Heart left ventricle (tissue), 13 donors: Measurements from ENCODE around the gene FKBP5.
"Not testable (repeated sequence)": the region's sequence is repeated elsewhere in the genome, so short reads cannot be mapped to it uniquely, and the experiment has no call there.

Experiments
- POLR2A ChIP-seq, 2 donors: fragments of 450-650 bp; IDR thresholded peaks; one replicate each; pipeline ENCODE4 v1.6.1; 2017; ENCODE audit warnings: antibody characterized with exemption in 2 of 2, mild to moderate bottlenecking in 2 of 2, moderate library complexity in 2 of 2
- TF ChIP-seq, protein P1 (sequence below), 12 donors: fragments of 200-600 bp; sonication (generic) in 4 of 12; IDR thresholded peaks; one replicate each; pipeline versions ENCODE4 v1.5.0 to v1.8.0; 2018 to 2022; ENCODE audit warnings: antibody characterized with exemption in 12 of 12, mild to moderate bottlenecking in 5 of 12
- donor health status: ischemic (EF 13 %, LVEDD 7.1; RV severe dilation, severe dysfunction).
- donor health status: DM: no; HTN: yes; CAD: no.
- donor health status: DM: no; HTN: no; CAD: no.
- donor health status: ischemic (EF 25% LVEDD 6.9; RV normal size, moderate dysfunction).
- donor health status: ischemic (EF 25% LVEDD 5.7; RV mildly dilated, moderate dysfunction).
- donor health status: ischemic (EF 35%, LVEDD 5.7; RV mildly dilated, moderate dysfunction).
- donor health status: nonischemic (EF 11% LVEDD 7.7; RV severe dilation, severe dysfunction).
- donor health status: DM: yes; HTN: yes; CAD: no.
- donor health status: PGD.
- donor health status: ischemic (EF 29% LVEDD 5.4; RV normal size, mild dysfunction).
- donor health status: nonischemic (EF 23%, LVEDD 6.1; RV moderate dilation, normal function).

DNA sequence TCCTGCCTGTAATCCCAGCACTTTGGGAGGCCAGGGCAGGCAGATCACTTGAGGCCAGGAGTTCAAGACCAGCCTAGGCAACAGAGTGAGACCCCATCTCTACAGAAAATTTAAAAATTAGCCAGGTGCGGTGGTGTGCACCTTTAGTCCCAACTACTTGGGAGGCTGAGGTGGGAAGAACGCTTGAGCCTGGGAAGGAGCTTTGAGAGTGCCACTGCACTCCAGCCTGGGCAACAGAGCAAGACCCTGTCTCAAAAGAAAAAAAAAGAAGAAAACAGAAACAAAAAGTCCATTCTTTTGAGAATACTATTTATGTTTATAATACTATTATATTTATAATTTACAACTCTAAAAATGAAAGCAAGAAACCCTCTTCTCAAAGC is 15.4 kb downstream of the FKBP5 start:
- TF ChIP-seq, protein P1, sequence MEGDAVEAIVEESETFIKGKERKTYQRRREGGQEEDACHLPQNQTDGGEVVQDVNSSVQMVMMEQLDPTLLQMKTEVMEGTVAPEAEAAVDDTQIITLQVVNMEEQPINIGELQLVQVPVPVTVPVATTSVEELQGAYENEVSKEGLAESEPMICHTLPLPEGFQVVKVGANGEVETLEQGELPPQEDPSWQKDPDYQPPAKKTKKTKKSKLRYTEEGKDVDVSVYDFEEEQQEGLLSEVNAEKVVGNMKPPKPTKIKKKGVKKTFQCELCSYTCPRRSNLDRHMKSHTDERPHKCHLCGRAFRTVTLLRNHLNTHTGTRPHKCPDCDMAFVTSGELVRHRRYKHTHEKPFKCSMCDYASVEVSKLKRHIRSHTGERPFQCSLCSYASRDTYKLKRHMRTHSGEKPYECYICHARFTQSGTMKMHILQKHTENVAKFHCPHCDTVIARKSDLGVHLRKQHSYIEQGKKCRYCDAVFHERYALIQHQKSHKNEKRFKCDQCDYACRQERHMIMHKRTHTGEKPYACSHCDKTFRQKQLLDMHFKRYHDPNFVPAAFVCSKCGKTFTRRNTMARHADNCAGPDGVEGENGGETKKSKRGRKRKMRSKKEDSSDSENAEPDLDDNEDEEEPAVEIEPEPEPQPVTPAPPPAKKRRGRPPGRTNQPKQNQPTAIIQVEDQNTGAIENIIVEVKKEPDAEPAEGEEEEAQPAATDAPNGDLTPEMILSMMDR (IDR thresholded peaks at IDR 0.05): not testable (repeated sequence)
- not testable (repeated sequence) for TF ChIP-seq POLR2A (IDR thresholded peaks at IDR 0.05)
